Activated CD8-positive, alpha-beta T cell treated with anti-CD3 and anti-CD28 coated beads for 36 hours (primary cell): ENCODE data around the gene BMP6. TPM values are rescaled to one million over a fixed set of nuclear protein-coding genes. Genes with fewer than 3 reads are reported as not detected.

Experiments used
- ATAC-seq: fragments of 200-7000 bp; cut with Tn5 transposase; one replicate; pipeline ENCODE4 v1.10.0; 2021; ENCODE audit warnings: mild to moderate bottlenecking, moderate library complexity
- CTCF ChIA-PET: fragments of 350-600 bp; sonication (Branson Sonifier 250); formaldehyde crosslinking; loops from one replicate; lab custom pipeline; 2021; ENCODE audit warnings: antibody characterized with exemption; lab: Charles Lee
- POLR2A ChIA-PET: fragments of 350-600 bp; sonication (Branson Sonifier 250); formaldehyde crosslinking; loops from one replicate; lab custom pipeline; 2021; ENCODE audit warnings: antibody characterized with exemption; lab: Charles Lee
- DNase-seq: peaks from one replicate; pipeline ENCODE4 v3.0.0-alpha.2; 2020
- H3K27ac Mint-ChIP-seq: one replicate; pipeline ENCODE4 v1.8.0; 2021; ENCODE audit warnings: mild to moderate bottlenecking, mixed read lengths
- H3K27me3 Mint-ChIP-seq: one replicate; pipeline ENCODE4 v1.8.0; 2021; ENCODE audit warnings: mixed read lengths
- H3K36me3 Mint-ChIP-seq: one replicate; pipeline ENCODE4 v1.8.0; 2021; ENCODE audit warnings: low read depth, mixed read lengths
- H3K4me1 Mint-ChIP-seq: one replicate; pipeline ENCODE4 v1.8.0; 2021; ENCODE audit warnings: low read depth, mixed read lengths
- H3K4me3 Mint-ChIP-seq: one replicate; pipeline ENCODE4 v1.8.0; 2021; ENCODE audit warnings: mild to moderate bottlenecking, moderate library complexity, mixed read lengths
- H3K9me3 Mint-ChIP-seq: one replicate; pipeline ENCODE4 v1.8.0; 2021; ENCODE audit warnings: mixed read lengths
- intact Hi-C: fragments of 100-400 bp; cut with micrococcal nuclease; formaldehyde crosslinking; loops from one replicate; pipeline ENCODE4 v1.10.0; 2022
- total RNA-seq, 2 experiments: library from RNA; stranded (reverse); gene quantifications; one replicate each; pipeline ENCODE4 v1.2.3, GENCODE V29; 2021
- TF ChIP-seq, protein P1 (sequence below): fragments of 200-600 bp; IDR thresholded peaks from one replicate; pipeline ENCODE4 v1.8.0; 2022; ENCODE audit warnings: antibody characterized with exemption, mild to moderate bottlenecking

The BMP6 gene
- total RNA-seq, 2 experiments from 2014 or later, result 0.09 to 0.18 TPM

DNA sequence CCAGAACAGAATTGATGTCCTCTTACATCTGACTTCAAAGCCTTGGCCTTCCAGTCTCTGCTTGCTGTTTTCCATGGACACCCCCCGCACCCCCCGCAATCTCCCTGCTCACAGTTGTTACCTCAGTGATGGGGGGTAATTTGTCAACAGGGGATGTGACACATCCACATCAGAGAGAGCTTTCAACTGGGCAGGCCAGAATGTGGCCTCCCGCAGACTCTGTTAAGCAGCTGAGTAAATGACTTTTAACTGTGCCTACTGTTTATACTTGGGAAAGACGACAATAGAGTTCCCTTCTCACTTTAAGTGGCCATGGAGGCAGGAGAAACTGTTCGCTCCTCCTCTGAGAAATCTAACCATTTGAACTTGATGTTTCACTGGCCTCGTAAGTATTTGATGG is 133.7 kb downstream of the BMP6 start:
- Mint-ChIP-seq H3K4me3 (no peak overlapping the region), H3K27ac (no peak overlapping the region), H3K36me3 (no peaks in the 10 kb centered on the region), H3K4me1 (no peaks in the 10 kb centered on the region), H3K9me3 (no peaks in the 10 kb centered on the region), H3K27me3 (no peaks in the 10 kb centered on the region)
- ChIA-PET CTCF (no interaction called here), POLR2A (no interaction called here)
- TF ChIP-seq, protein P1, sequence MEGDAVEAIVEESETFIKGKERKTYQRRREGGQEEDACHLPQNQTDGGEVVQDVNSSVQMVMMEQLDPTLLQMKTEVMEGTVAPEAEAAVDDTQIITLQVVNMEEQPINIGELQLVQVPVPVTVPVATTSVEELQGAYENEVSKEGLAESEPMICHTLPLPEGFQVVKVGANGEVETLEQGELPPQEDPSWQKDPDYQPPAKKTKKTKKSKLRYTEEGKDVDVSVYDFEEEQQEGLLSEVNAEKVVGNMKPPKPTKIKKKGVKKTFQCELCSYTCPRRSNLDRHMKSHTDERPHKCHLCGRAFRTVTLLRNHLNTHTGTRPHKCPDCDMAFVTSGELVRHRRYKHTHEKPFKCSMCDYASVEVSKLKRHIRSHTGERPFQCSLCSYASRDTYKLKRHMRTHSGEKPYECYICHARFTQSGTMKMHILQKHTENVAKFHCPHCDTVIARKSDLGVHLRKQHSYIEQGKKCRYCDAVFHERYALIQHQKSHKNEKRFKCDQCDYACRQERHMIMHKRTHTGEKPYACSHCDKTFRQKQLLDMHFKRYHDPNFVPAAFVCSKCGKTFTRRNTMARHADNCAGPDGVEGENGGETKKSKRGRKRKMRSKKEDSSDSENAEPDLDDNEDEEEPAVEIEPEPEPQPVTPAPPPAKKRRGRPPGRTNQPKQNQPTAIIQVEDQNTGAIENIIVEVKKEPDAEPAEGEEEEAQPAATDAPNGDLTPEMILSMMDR, result no peak
- DNase-seq, result no peak
- intact Hi-C loops, result no loop called here
- no peak for ATAC-seq

DNA sequence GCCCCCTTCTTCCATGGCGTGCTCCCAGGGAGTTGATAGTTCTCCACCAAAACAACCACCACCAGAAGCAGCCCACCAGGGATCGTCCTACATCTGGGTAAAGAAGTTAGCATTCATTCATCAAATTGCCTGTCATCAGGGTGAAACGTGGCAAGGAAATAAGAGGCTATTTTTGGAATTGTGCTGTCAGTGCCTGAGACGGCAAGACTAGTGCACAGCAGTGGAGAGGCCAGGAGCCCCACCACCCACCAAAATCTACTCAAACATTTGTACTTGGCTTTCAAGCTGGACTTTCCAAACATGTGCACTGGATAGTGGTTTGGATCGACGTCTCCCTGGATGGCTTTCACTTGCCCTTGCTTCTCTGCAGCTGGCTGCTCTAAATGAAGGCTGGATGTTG is 139.9 kb downstream of the BMP6 start:
- TF ChIP-seq, protein P1, result no peak
- H3K4me1 Mint-ChIP-seq, result no peaks in the 10 kb centered on the region
- no peak overlapping the region for H3K27ac Mint-ChIP-seq
- intact Hi-C loops, result no loop called here
- POLR2A ChIA-PET, result no interaction called here
- no peaks in the 10 kb centered on the region for H3K36me3 Mint-ChIP-seq
- ATAC-seq, result no peak
- no peak for DNase-seq
- H3K4me3 Mint-ChIP-seq, result no peak overlapping the region
- H3K9me3 Mint-ChIP-seq, result no peaks in the 10 kb centered on the region
- no peaks in the 10 kb centered on the region for H3K27me3 Mint-ChIP-seq
- CTCF ChIA-PET, result no interaction called here

DNA sequence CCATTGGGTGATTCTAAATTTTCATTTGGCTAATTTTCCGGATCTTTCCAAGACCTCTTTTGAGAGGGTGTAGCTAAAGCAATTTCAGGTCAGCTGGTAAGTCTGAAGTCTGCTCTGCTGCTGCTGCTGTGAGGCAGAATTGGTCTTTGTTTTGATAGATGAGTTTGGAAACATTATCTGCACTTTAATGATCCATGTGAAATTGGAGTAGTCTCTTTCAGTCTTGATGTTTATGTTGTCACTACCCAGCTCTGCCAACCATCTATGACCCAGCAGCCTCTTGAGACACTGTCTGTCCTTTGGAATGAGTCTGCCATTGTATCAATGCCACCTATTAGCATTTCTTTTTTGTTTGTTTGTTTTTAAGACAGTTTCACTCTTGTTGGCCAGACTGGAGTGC is 140.6 kb downstream of the BMP6 start:
- H3K36me3 Mint-ChIP-seq, result no peaks in the 10 kb centered on the region
- TF ChIP-seq, protein P1, result no peak
- ATAC-seq (no peak), DNase-seq (no peak)
- no peak overlapping the region for H3K27ac Mint-ChIP-seq
- no peaks in the 10 kb centered on the region for H3K27me3 Mint-ChIP-seq
- H3K4me1 Mint-ChIP-seq, result no peaks in the 10 kb centered on the region
- H3K9me3 Mint-ChIP-seq, result no peaks in the 10 kb centered on the region
- intact Hi-C loops, result no loop called here
- ChIA-PET CTCF (no interaction called here), POLR2A (no interaction called here)
- H3K4me3 Mint-ChIP-seq, result no peak overlapping the region

DNA sequence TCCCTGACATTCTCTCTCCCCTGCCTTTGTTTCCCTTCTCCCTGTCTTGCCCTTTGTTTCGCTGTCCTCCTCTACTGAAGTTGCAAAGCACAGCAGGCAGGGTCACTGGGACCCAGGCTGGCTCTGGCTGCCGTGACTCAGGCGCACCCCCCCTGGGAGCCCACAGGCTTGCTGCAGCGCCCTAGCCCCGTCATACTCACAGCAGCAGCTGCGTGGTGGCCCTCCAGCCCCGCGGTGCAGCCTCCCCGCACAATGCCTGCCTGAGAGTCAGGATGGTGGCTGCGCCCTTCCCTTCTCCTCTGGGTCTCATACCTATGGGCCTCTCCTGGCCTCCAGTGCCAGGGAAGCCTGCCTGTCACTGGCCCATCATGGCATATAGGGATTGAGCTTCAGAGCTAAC is 143.0 kb downstream of the BMP6 start:
- Mint-ChIP-seq H3K4me1 (no peaks in the 10 kb centered on the region), H3K27me3 (no peaks in the 10 kb centered on the region), H3K27ac (no peak overlapping the region), H3K36me3 (no peaks in the 10 kb centered on the region), H3K9me3 (peaks cover 3% of the 10 kb centered on the region), H3K4me3 (no peak overlapping the region)
- no peak for ATAC-seq
- POLR2A ChIA-PET, result no interaction called here
- intact Hi-C loops, result no loop called here
- CTCF ChIA-PET, result no interaction called here
- no peak for DNase-seq
- TF ChIP-seq, protein P1, result no peak

DNA sequence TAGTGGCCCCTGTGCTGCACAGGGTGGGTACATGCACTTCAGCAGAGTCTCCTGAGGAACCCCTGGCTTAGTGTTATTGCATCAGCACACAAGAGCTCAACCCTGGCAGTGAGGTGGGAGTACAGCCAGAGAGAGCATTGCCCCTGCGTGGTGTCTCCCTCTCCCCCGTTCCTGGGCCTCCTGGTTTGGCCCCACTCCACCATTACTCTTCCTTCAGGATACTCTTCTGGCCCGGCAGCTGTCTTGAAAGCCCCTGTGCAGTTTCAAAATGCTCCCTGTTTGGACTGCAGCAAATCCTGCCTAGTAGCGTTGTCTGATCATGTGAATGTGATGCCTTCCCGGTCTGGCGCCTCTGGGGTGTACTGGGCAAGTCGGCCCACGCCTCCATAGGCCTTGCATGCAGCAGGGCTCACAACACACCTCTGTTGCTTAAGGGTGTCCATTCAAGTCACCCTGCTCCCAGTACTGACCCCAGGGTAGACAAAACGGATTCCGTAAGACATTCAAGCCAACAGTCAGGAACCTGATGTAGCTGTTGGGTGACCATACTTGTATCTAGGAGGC is 152.6 kb downstream of the BMP6 start:
- intact Hi-C loops, result no loop called here
- Mint-ChIP-seq H3K27ac (no peak overlapping the region), H3K36me3 (peaks cover 25% of the 10 kb centered on the region), H3K4me1 (no peaks in the 10 kb centered on the region), H3K27me3 (no peaks in the 10 kb centered on the region), H3K4me3 (no peak overlapping the region), H3K9me3 (peaks cover 8% of the 10 kb centered on the region)
- ChIA-PET CTCF (no interaction called here), POLR2A (no interaction called here)
- TF ChIP-seq, protein P1, result no peak
- DNase-seq, result no peak
- ATAC-seq, result no peak
